HepG2 (cell line): Measurements from ENCODE around the gene HDGF. TPM values are rescaled to one million over a fixed set of nuclear protein-coding genes. Genes with fewer than 3 reads are reported as not detected.

ENCODE experiments used
- ATAC-seq: fragments of 200-7000 bp; cut with Tn5 transposase; 3 replicates; pipeline ENCODE4 v1.9.1; 2020; ENCODE audit warnings: mild to moderate bottlenecking, moderate library complexity
- BruUV-seq: library from RNA; stranded (reverse); fragments of 400-500 nt; replicated peaks from 2 replicates; lab custom pipeline; 2021; lab: Mats Ljungman, UMichigan
- CTCF ChIA-PET: fragments of 300-600 bp; formaldehyde crosslinking; extraction: SDS; loops from one replicate; lab custom pipeline; 2021; ENCODE audit warnings: low total read pairs, inconsistent platforms, low intra/inter-chr PET ratio; lab: Yijun Ruan, JAX
- POLR2A ChIA-PET: fragments of 350-600 bp; sonication (Branson Sonifier 250); formaldehyde crosslinking; loops from one replicate; lab custom pipeline; 2020; ENCODE audit warnings: antibody characterized with exemption, inconsistent platforms; lab: Yijun Ruan, JAX
- DNase-seq: peaks from one replicate; pipeline ENCODE4 v3.0.0-alpha.2; 2015; ENCODE audit warnings: low spot score
- FAIRE-seq: peaks from 3 replicates; lab custom pipeline; 2011; peaks lifted over from hg19 to GRCh38; lab: Jason Lieb, UNC
- H2AFZ ChIP-seq: one replicate; pipeline ENCODE4 v1.6.1; 2011; ENCODE audit warnings: low read length, inconsistent platforms
- H3K27ac ChIP-seq: fragments of 300-600 bp; 3 replicates; pipeline ENCODE4 v1.8.0; 2011; ENCODE audit warnings: mixed run types, mild to moderate bottlenecking, mixed read lengths, low read length, inconsistent platforms; ENCODE audit not compliant: insufficient read depth; ENCODE audit errors: extremely low read length
- H3K27me3 ChIP-seq, 2 experiments: fragments of 200-600 bp in 1 of 2; 2 replicates in 1 of 2; 3 replicates in 1 of 2; pipeline versions ENCODE4 v1.6.0 to v1.8.0; 2011; ENCODE audit warnings: low read length in 2 of 2, mild to moderate bottlenecking in 2 of 2, moderate library complexity in 2 of 2, inconsistent platforms in 1 of 2; ENCODE audit not compliant: insufficient read depth in 2 of 2, control insufficient read depth in 1 of 2
- H3K36me3 ChIP-seq, 2 experiments: fragments of 200-600 bp in 1 of 2; replicated peaks in 1 of 2; 2 replicates in 1 of 2; 3 replicates in 1 of 2; pipeline versions ENCODE4 v1.5.1 to v1.8.0; 2011; ENCODE audit warnings: low read length in 2 of 2, inconsistent platforms in 1 of 2; ENCODE audit not compliant: insufficient read depth in 2 of 2, control insufficient read depth in 1 of 2
- H3K4me1 ChIP-seq: 2 replicates; pipeline ENCODE4 v1.5.1; 2012; ENCODE audit warnings: low read length, inconsistent platforms; ENCODE audit not compliant: insufficient read depth
- H3K4me2 ChIP-seq: 2 replicates; pipeline ENCODE4 v1.6.0; 2011; ENCODE audit warnings: low read depth, low read length, inconsistent platforms
- H3K4me3 ChIP-seq, 3 experiments: fragments of 200-600 bp in 1 of 3; sonication (generic), shearing (Covaris generic) in 1 of 3; replicated peaks in 1 of 3; 2 replicates each; pipeline ENCODE4 v1.5.1; 2011 to 2016; ENCODE audit warnings: low read length in 3 of 3, inconsistent platforms in 2 of 3, low read depth in 2 of 3, mild to moderate bottlenecking in 2 of 3, control low read depth in 1 of 3, mixed read lengths in 1 of 3; ENCODE audit not compliant: insufficient read depth in 1 of 3
- H3K79me2 ChIP-seq: one replicate; pipeline ENCODE4 v1.6.1; 2011; ENCODE audit warnings: low read length, inconsistent platforms; ENCODE audit not compliant: insufficient read depth
- H3K9ac ChIP-seq: 2 replicates; pipeline ENCODE4 v1.6.0; 2011; ENCODE audit warnings: mild to moderate bottlenecking, low read depth, low read length, inconsistent platforms; ENCODE audit not compliant: insufficient read depth
- H3K9me3 ChIP-seq: 2 replicates; pipeline ENCODE4 v1.5.1; 2012; ENCODE audit warnings: mild to moderate bottlenecking, low read length
- H4K20me1 ChIP-seq: 2 replicates; pipeline ENCODE4 v1.6.0; 2011; ENCODE audit warnings: inconsistent platforms, mild to moderate bottlenecking, low read length, moderate library complexity; ENCODE audit not compliant: insufficient read depth
- KLF16 ChIP-seq, 2 experiments: sonication (generic) in 1 of 2; formaldehyde crosslinking in 1 of 2; IDR thresholded peaks; 2 replicates each; pipeline versions ENCODE4 v1.6.1 to v1.8.0; 2016 to 2023; ENCODE audit warnings: missing genetic modification reagents in 2 of 2, missing compliant biosample characterization in 1 of 2
- REL ChIP-seq: sonication (generic); formaldehyde crosslinking; conservative IDR thresholded peaks from 2 replicates; pipeline ENCODE4 v1.8.0; 2022; ENCODE audit warnings: mild to moderate bottlenecking, missing genetic modification reagents, moderate library complexity
- TBX3 ChIP-seq: fragments of 450-650 bp; IDR thresholded peaks from 2 replicates; pipeline ENCODE4 v1.6.1; 2017; ENCODE audit warnings: antibody characterized with exemption, mild to moderate bottlenecking, inconsistent platforms, borderline replicate concordance
- ZBTB34 ChIP-seq: sonication (generic); formaldehyde crosslinking; IDR thresholded peaks from 2 replicates; pipeline ENCODE4 v1.8.0; 2022; ENCODE audit warnings: mild to moderate bottlenecking, missing genetic modification reagents
- ZNF33A ChIP-seq: sonication (generic); formaldehyde crosslinking; IDR thresholded peaks from 2 replicates; pipeline ENCODE4 v1.5.1; 2020; ENCODE audit warnings: missing genetic modification reagents, mild to moderate bottlenecking, moderate library complexity, borderline replicate concordance
- ZNF431 ChIP-seq: sonication (generic); formaldehyde crosslinking; IDR thresholded peaks from 2 replicates; pipeline ENCODE4 v1.9.0; 2022; ENCODE audit warnings: missing genetic modification reagents, low read depth, mild to moderate bottlenecking, borderline replicate concordance
- ZNF580 ChIP-seq: IDR thresholded peaks from 2 replicates; pipeline ENCODE4 v1.6.1; 2016; ENCODE audit warnings: low read depth, borderline replicate concordance
- ZNF782 ChIP-seq: sonication (generic); formaldehyde crosslinking; IDR thresholded peaks from 2 replicates; pipeline ENCODE4 v1.4.0; 2020; ENCODE audit warnings: missing genetic modification reagents, mild to moderate bottlenecking, borderline replicate concordance
- WGBS: methylation state at CpG from one replicate; pipeline ENCODE4 v1.1.6; 2017; ENCODE audit warnings: low lambda C conversion rate; 5-methylcytosine and 5-hydroxymethylcytosine counted together
- in situ Hi-C: cut with HindIII; loops from 2 replicates; pipeline ENCODE4 v1.10.0; 2017; ENCODE audit warnings: low pct_unique_long_range_greater_than_20kb; ENCODE audit not compliant: extremely low pct_ligation_motif_present
- intact Hi-C: fragments of 100-400 bp; cut with micrococcal nuclease; formaldehyde crosslinking; loops from one replicate; pipeline ENCODE4 v1.10.0; 2022; ENCODE audit not compliant: unreplicated experiment
- polyA plus RNA-seq, 8 experiments: library from polyadenylated mRNA; depleted of rRNA in 3 of 8; stranded (reverse) in 7 of 8; unstranded in 1 of 8; fragments of >200 nt; fragmentation: Illumina TruSeq in 4 of 8; extraction: Trizol in 4 of 8; gene quantifications; 2 replicates each; pipeline versions ENCODE4 v1.2.1 to v1.2.3, GENCODE V29; 2011 to 2016; ENCODE audit warnings: low read depth in 4 of 8, missing spikeins in 1 of 8, mixed read lengths in 1 of 8; ENCODE audit not compliant: insufficient read depth in 1 of 8
- total RNA-seq, 5 experiments: library from RNA; depleted of rRNA; stranded (reverse); fragments of >200 nt; fragmentation: Illumina TruSeq; extraction: Trizol; gene quantifications; 2 replicates each; pipeline ENCODE4 v1.2.3, GENCODE V29; 2016; ENCODE audit warnings: low read depth in 1 of 5

HDGF gene
- total and polyA plus RNA-seq, 2 of the 13 experiments (the other 11 are each of a cell fraction or from before 2014, with no cell fraction given) = 156 to 196 TPM

GRCh38 chr1:156738407-156738806, 13.1 kb downstream of the HDGF start:
- in situ Hi-C loops (no loop called here), intact Hi-C loops (no loop called here)
- Histone ChIP-seq H3K36me3 (peaks cover 2 to 16% of the 10 kb centered on the region in 2 experiments; a peak in 4 of 5 replicates), H3K4me1 (peaks cover 16% of the 10 kb centered on the region), H3K4me2 (no peak overlapping the region), H3K27me3 (no peaks in the 10 kb centered on the region; a peak in 1 of 5 replicates), H3K9me3 (no peaks in the 10 kb centered on the region), H4K20me1 (no peaks in the 10 kb centered on the region), H3K27ac (no peak overlapping the region), H2AFZ (no peak overlapping the region), H3K79me2 (peaks cover 4% of the 10 kb centered on the region), H3K4me3 (no peak overlapping the region), H3K9ac (no peak overlapping the region)
- no peak for DNase-seq
- WGBS = 93% methylated on average over 10 of the region's 10 CpGs
- TF ChIP-seq ZNF782 (no peak), KLF16 (CRISPR knock-in tag; IDR thresholded peaks at IDR 0.05) (no peak), ZNF431 (CRISPR knock-in tag) (no peak), ZNF580 (CRISPR knock-in tag) (no peak), TBX3 (no peak), ZBTB34 (CRISPR knock-in tag) (no peak), ZNF33A (CRISPR knock-in tag) (no peak), REL (CRISPR knock-in tag) (no peak)
- no peak for ATAC-seq
- no TSS peak for BruUV-seq
- FAIRE-seq = no peak
- ChIA-PET POLR2A (no interaction called here), CTCF (no interaction called here)
